ENCODE measurements around the gene EFHC1. TPM values are rescaled to one million over a fixed set of nuclear protein-coding genes. Genes with fewer than 3 reads are reported as not detected.

The EFHC1 gene
- total and polyA plus RNA-seq, 2 donors (not counting 1 experiment from before 2014, with no cell fraction given), result 19.4 to 34.8 TPM

DNA sequence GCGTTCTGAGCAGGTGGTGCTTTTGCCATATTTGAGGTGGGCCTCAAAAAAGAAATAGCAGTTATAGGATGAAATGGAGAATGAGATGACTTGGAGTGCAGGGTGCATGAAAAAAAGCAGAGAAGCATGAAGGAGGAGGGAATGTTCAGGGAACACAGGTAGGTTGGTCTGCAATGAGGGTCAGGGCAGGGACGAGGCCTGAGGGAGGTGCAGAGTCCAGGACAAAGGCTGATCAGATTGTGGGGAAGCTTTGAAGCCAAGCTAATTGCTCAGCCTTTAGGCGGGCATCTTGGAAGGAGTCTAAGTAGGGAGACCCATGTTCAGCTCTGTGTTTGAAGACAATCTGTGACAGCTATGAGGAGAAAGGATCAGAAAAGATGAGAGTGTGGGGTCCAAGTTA lies 144.7 kb downstream of the EFHC1 start:
- Histone ChIP-seq H3K27me3 (replicated peaks in 1 of 4; ENCODE audit: control extremely low read depth in 1 of 4, control insufficient read depth in 3 of 4, insufficient read depth in 4 of 4, low read length in 3 of 4) (no peaks in the 10 kb centered on the region), H3K79me2 (ENCODE audit: control insufficient read depth, insufficient read depth, low read length) (peaks cover 65% of the 10 kb centered on the region), H2AFZ (ENCODE audit: insufficient read depth, low read depth, low read length, poor library complexity, severe bottlenecking) (no peak overlapping the region), H3K4me3 (ENCODE audit: control extremely low read depth in 1 of 5, extremely low read depth in 1 of 5, insufficient read depth in 1 of 5, low read depth in 2 of 5, low read length in 4 of 5) (no peak overlapping the region), H3K36me3 (replicated peaks in 1 of 2; ENCODE audit: control extremely low read depth in 1 of 2, control insufficient read depth in 1 of 2, extremely low read depth in 1 of 2, insufficient read depth in 2 of 2, low read length in 1 of 2) (peaks cover 0 to 3% of the 10 kb centered on the region in 2 experiments), H3K27ac (ENCODE audit: low read length in 2 of 2) (no peak overlapping the region), H3K9me3 (ENCODE audit: control extremely low read depth in 1 of 3, control insufficient read depth in 2 of 3, insufficient read depth in 1 of 3, low read length in 2 of 3) (no peaks in the 10 kb centered on the region), H3K4me2 (replicated peaks; ENCODE audit: low read depth, low read length, poor library complexity, severe bottlenecking) (no peak overlapping the region), H4K20me1 (ENCODE audit: control insufficient read depth, insufficient read depth, low read length, poor library complexity, severe bottlenecking) (peaks cover 26% of the 10 kb centered on the region), H3K9ac (ENCODE audit: low read length) (no peak overlapping the region), H3K4me1 (ENCODE audit: control insufficient read depth in 2 of 2, insufficient read depth in 2 of 2, low read length in 2 of 2) (peaks cover 3 to 13% of the 10 kb centered on the region in 2 donors)
- H3K27ac Mint-ChIP-seq, result no peak overlapping the region
- ChIA-PET POLR2A (no interaction called here), CTCF (no interaction called here)
- no peaks in the 10 kb centered on the region for H3K9me3 Mint-ChIP-seq (ENCODE audit: insufficient read depth)
- intact Hi-C loops (cut with micrococcal nuclease), result no loop called here
- no peaks in the 10 kb centered on the region for H3K27me3 Mint-ChIP-seq
- ATAC-seq (ENCODE audit: low read depth) (no peak), DNase-seq (no peak)
- TF ChIP-seq EZH2 (IDR thresholded peaks at IDR 0.05; ENCODE audit: borderline replicate concordance, insufficient read depth, low read depth, low read length, poor library complexity, severe bottlenecking) (no peak), CTCF (IDR thresholded peaks at IDR 0.05) (no peak)
- H3K4me1 Mint-ChIP-seq, result peaks cover 39% of the 10 kb centered on the region
- no peak overlapping the region for H3K4me3 Mint-ChIP-seq
- WGBS (ENCODE audit: insufficient coverage), result 100% methylated on average over 3 of the region's 3 CpGs

DNA sequence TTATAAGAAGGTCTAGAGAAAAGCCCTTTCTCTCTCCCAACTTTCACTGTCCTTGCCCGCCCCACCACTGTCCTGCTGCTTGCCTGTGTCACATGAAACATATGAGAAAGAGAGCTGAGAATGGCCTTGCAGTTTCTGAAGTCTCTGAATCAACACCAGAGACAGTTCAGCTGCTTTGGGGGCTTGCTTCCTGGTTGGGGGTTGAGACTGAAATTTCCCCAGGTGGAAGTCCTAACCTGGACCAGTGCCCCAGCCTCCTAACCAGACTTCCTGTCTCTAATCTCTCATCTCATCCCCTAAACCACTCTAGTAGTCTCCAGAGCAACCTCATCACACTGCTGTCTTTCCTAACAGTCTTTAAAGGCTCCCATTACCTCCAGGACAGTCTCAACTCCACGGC lies 146.1 kb downstream of the EFHC1 start:
- Mint-ChIP-seq H3K4me3 (no peak overlapping the region), H3K9me3 (ENCODE audit: insufficient read depth) (no peaks in the 10 kb centered on the region), H3K27me3 (no peaks in the 10 kb centered on the region), H3K4me1 (peaks cover 46% of the 10 kb centered on the region), H3K27ac (no peak overlapping the region)
- Histone ChIP-seq H3K27me3 (replicated peaks in 1 of 4; ENCODE audit: control extremely low read depth in 1 of 4, control insufficient read depth in 3 of 4, insufficient read depth in 4 of 4, low read length in 3 of 4) (no peaks in the 10 kb centered on the region), H3K27ac (ENCODE audit: low read length in 2 of 2) (no peak overlapping the region), H2AFZ (ENCODE audit: insufficient read depth, low read depth, low read length, poor library complexity, severe bottlenecking) (no peak overlapping the region), H3K79me2 (ENCODE audit: control insufficient read depth, insufficient read depth, low read length) (peaks cover 78% of the 10 kb centered on the region), H3K9ac (ENCODE audit: low read length) (no peak overlapping the region), H3K9me3 (ENCODE audit: control extremely low read depth in 1 of 3, control insufficient read depth in 2 of 3, insufficient read depth in 1 of 3, low read length in 2 of 3) (no peaks in the 10 kb centered on the region), H4K20me1 (ENCODE audit: control insufficient read depth, insufficient read depth, low read length, poor library complexity, severe bottlenecking) (peaks cover 31% of the 10 kb centered on the region), H3K36me3 (replicated peaks in 1 of 2; ENCODE audit: control extremely low read depth in 1 of 2, control insufficient read depth in 1 of 2, extremely low read depth in 1 of 2, insufficient read depth in 2 of 2, low read length in 1 of 2) (peaks cover 0 to 3% of the 10 kb centered on the region in 2 experiments), H3K4me1 (ENCODE audit: control insufficient read depth in 2 of 2, insufficient read depth in 2 of 2, low read length in 2 of 2) (peaks cover 3 to 16% of the 10 kb centered on the region in 2 donors), H3K4me3 (ENCODE audit: control extremely low read depth in 1 of 5, extremely low read depth in 1 of 5, insufficient read depth in 1 of 5, low read depth in 2 of 5, low read length in 4 of 5) (no peak overlapping the region), H3K4me2 (replicated peaks; ENCODE audit: low read depth, low read length, poor library complexity, severe bottlenecking) (no peak overlapping the region)
- TF ChIP-seq EZH2 (IDR thresholded peaks at IDR 0.05; ENCODE audit: borderline replicate concordance, insufficient read depth, low read depth, low read length, poor library complexity, severe bottlenecking), result no peak
- TF ChIP-seq CTCF (IDR thresholded peaks at IDR 0.05), result no peak
- ChIA-PET POLR2A (no interaction called here), CTCF (interaction anchor here (2.3 kb wide), 1 partner anchor 10 kb away, joined by 7 read pairs; the partner anchor contains the start of gene TRAM2)
- 42% methylated on average over 1 of the region's 2 CpGs for WGBS (ENCODE audit: insufficient coverage)
- ATAC-seq (ENCODE audit: low read depth) (no peak), DNase-seq (no peak)
- intact Hi-C loops (cut with micrococcal nuclease), result no loop called here

Measured in B cell (primary cell).